Right atrium auricular region (tissue), 2 donors: ENCODE data around the gene SUN2. TPM values are rescaled to one million over a fixed set of nuclear protein-coding genes. Genes with fewer than 3 reads are reported as not detected.
A peak's percentile ranks its signal among the peaks of the same experiment; 100 is the strongest.
"Not testable (repeated sequence)": the region's sequence is repeated elsewhere in the genome, so short reads cannot be mapped to it uniquely, and the experiment has no call there.

Experiments
- DNase-seq: peaks from one replicate; pipeline ENCODE4 v3.0.0-alpha.2; 2019; ENCODE audit warnings: low spot score
- H3K27ac ChIP-seq, 2 donors: fragments of 200-600 bp; sonication (generic); 1 replicate in 1 of 2; 2 replicates in 1 of 2; pipeline ENCODE4 v1.5.1; 2016 to 2019
- H3K27me3 ChIP-seq, 2 donors: fragments of 200-600 bp; sonication (generic); one replicate each; pipeline versions ENCODE4 v1.5.1 to v1.6.0; 2017 to 2019
- H3K36me3 ChIP-seq: fragments of 200-600 bp; sonication (generic); one replicate; pipeline ENCODE4 v1.5.1; 2016
- H3K4me1 ChIP-seq, 2 donors: fragments of 200-600 bp; sonication (generic); one replicate each; pipeline versions ENCODE4 v1.5.1 to v1.6.0; 2017 to 2019
- H3K4me3 ChIP-seq, 2 donors: fragments of 200-600 bp; sonication (generic); 1 replicate in 1 of 2; 2 replicates in 1 of 2; pipeline ENCODE4 v1.5.1; 2017 to 2019; ENCODE audit warnings: mild to moderate bottlenecking in 1 of 2, moderate library complexity in 1 of 2
- H3K9me3 ChIP-seq, 2 donors: fragments of 200-600 bp; sonication (generic); one replicate each; pipeline ENCODE4 v1.5.1; 2019
- total RNA-seq, 2 donors: library from RNA; depleted of rRNA; stranded (reverse); fragments of >200 nt; gene quantifications; one replicate each; pipeline ENCODE4 v1.1.0, GENCODE V29; 2016
- TF ChIP-seq, protein P1 (sequence below), 2 donors: fragments of 200-600 bp; sonication (generic); IDR thresholded peaks; one replicate each; pipeline ENCODE4 v1.5.1; 2019; ENCODE audit warnings: antibody characterized with exemption in 2 of 2

Gene SUN2, protein sequence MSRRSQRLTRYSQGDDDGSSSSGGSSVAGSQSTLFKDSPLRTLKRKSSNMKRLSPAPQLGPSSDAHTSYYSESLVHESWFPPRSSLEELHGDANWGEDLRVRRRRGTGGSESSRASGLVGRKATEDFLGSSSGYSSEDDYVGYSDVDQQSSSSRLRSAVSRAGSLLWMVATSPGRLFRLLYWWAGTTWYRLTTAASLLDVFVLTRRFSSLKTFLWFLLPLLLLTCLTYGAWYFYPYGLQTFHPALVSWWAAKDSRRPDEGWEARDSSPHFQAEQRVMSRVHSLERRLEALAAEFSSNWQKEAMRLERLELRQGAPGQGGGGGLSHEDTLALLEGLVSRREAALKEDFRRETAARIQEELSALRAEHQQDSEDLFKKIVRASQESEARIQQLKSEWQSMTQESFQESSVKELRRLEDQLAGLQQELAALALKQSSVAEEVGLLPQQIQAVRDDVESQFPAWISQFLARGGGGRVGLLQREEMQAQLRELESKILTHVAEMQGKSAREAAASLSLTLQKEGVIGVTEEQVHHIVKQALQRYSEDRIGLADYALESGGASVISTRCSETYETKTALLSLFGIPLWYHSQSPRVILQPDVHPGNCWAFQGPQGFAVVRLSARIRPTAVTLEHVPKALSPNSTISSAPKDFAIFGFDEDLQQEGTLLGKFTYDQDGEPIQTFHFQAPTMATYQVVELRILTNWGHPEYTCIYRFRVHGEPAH
- 100 to 1,000 TPM; 155 to 252 TPM for total RNA-seq

DNA sequence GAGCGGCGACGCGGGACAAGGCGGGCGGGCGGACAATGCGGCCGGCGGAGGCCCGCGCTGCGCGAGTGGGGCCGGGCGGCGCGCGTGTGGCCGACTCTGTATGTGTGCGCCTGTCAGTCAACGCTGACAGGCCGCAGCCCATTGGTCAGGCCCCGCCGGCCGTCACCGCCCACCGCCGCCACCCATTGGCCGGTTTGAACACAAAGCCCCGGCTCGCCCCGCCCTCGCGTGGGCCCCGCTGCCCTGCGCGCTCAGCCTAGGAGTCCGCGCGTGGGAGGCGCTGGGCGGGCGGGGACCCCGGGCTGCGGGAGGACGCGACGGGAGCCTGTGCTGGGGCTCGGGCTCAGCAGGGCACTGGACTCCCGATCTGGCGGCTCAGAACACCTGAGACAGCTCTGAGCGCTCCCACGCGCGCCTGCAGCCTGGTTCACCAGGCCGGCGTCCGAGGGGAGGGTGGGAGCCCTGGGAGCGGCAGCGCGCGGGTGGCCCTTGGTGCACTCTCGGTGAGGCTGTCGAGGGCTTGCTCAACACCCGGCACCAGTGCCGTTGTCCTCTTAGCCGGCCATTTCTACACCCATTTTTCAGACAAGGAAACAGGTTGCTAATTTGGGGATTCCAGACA lies at the start of gene SUN2:
TSS of gene SUN2 (minus strand) at position 88 of the 622 bp plus-strand sequence. CDS start 3,370 bp downstream, outside the sequence.
- Histone ChIP-seq H3K36me3 (peaks cover 16% of the 10 kb centered on the region), H3K27ac (peak within 1 kb of the TSS; percentile 95 to 98), H3K4me1 (peaks cover 0 to 49% of the 10 kb centered on the region in 2 donors)

DNA sequence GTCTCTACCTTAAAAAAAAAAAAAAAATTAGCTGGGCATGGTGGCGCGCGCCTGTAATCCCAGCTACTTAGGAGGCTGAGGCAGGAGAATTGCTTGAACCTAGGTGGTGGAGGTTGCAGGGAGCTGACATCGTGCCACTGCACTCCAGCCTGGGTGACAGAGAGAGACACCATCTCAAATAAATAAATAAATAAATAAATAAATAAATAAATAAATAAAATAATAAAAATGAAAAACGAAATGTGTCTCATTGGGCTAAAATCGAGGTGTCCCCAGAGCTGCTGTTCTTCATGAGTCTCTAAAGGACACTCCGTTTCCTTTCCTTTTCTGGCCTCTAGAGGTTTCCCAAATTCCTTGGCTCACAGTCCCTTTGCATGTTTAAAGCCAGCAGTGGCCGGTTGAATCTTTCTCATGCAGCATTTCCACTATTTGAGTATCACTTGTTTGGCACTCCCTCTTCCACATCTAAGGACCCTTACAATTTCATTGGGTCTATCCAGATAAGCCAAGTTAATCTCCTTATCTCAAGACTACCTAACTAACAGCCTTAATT lies 49.3 kb upstream of the SUN2 start:
- TF ChIP-seq, protein P1, sequence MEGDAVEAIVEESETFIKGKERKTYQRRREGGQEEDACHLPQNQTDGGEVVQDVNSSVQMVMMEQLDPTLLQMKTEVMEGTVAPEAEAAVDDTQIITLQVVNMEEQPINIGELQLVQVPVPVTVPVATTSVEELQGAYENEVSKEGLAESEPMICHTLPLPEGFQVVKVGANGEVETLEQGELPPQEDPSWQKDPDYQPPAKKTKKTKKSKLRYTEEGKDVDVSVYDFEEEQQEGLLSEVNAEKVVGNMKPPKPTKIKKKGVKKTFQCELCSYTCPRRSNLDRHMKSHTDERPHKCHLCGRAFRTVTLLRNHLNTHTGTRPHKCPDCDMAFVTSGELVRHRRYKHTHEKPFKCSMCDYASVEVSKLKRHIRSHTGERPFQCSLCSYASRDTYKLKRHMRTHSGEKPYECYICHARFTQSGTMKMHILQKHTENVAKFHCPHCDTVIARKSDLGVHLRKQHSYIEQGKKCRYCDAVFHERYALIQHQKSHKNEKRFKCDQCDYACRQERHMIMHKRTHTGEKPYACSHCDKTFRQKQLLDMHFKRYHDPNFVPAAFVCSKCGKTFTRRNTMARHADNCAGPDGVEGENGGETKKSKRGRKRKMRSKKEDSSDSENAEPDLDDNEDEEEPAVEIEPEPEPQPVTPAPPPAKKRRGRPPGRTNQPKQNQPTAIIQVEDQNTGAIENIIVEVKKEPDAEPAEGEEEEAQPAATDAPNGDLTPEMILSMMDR (IDR thresholded peaks at IDR 0.05) = peak in 1 of 2 donors; percentile 12
- H3K9me3 ChIP-seq, DNase-seq, H3K4me3 ChIP-seq, H3K4me1 ChIP-seq, H3K36me3 ChIP-seq, H3K27me3 ChIP-seq, H3K27ac ChIP-seq: not testable (repeated sequence)

More for the DNA sequence above, at the start of gene SUN2:
- Histone ChIP-seq H3K9me3 (no peaks in the 10 kb centered on the region), H3K4me3 (peak within 1 kb of the TSS; percentile 54 to 64), H3K27me3 (no peaks in the 10 kb centered on the region)
- DNase-seq = peak; percentile 97
- TF ChIP-seq, protein P1 (IDR thresholded peaks at IDR 0.05) = no peak

DNA sequence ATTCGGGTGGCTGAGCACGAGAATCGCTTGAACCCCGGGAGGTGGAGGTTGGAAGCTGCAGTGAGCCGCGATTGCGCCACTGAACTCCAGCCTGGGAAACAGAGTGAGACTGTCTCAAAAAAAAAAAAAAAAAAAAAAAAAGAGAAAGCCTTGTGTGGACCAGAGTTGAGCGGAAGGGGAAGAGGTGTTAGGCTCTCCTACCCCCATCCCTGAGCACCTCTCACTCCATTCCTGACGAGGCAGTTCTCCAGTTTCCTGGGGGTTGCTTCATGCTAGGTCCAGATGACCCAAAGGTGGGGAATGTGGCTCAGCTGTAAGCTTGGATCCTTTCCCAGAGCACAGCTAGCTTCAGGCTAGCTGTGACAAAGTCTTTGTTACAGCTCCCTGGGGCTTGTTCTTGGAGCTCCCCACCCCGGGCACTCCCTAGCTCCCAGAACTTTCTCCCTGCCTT lies 46.9 kb upstream of the SUN2 start:
- Histone ChIP-seq H3K4me1 (no peaks in the 10 kb centered on the region), H3K27ac (peak overlapping the region in 1 of 2 donors; percentile 47), H3K4me3 (no peak overlapping the region), H3K9me3 (no peaks in the 10 kb centered on the region), H3K27me3 (no peaks in the 10 kb centered on the region), H3K36me3 (no peaks in the 10 kb centered on the region)
- DNase-seq = peak; percentile 83
- TF ChIP-seq, protein P1 (IDR thresholded peaks at IDR 0.05) = no peak

DNA sequence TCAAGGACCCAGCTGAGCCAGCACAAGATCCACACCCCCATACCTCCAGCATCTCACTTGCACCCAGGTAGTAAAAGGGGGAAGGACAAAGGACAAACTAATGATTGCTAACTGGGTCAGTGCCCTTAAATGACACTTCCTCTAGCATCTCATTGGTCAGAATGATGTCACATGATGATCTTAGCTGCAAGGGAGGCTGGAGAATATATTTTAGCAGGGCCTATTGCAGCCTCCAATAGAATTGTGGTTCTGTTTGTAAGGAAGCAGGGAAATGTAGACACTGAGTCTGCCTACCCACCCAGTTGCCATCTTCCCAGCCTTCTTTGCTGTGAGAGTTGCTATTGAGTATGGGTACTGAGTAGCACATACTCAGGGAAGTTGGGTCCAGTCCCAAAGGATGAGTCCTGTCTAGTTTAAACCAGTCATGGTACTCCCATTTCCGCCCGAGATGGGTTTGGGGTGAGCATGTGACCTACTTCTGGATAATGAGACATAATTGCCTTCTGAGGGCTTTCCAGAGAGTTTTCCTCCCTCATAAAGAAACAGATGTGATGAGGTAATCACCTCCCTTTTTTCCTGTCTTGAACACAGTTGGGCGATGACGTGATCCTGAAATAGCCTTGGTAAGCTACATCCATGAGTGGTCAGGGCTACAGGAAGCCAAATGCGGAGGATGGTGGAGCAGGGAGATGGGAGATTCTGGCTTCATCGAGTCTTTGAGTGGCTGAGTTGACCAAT lies 43.6 kb upstream of the SUN2 start:
- TF ChIP-seq, protein P1 (IDR thresholded peaks at IDR 0.05) = no peak
- no peak for DNase-seq
- no peak overlapping the region for H3K4me3 ChIP-seq
- H3K27ac ChIP-seq = no peak overlapping the region
- no peaks in the 10 kb centered on the region for H3K27me3 ChIP-seq
- H3K36me3 ChIP-seq = no peaks in the 10 kb centered on the region
- peaks cover 0 to 3% of the 10 kb centered on the region in 2 donors for H3K4me1 ChIP-seq
- H3K9me3 ChIP-seq = no peaks in the 10 kb centered on the region

DNA sequence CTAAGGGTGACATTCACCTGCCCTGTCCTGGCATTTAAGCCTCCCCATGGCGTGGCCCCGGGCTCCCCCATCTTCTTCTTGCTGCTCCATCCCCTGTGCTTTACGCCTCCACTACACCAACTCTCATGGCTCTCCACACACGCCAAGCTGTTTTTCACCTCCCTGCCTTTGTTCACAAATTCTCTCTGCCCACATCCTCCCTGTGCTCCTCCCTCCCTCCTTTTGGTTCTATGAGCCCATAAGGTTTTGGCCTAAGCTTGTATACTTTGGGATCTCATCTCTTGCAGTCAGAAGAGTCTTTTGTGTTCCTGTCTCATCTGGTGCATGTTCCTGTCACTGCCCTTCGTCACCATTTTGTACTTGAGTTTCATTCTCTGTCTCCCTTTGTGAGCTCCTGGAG lies 42.7 kb upstream of the SUN2 start:
- Histone ChIP-seq H3K27me3 (no peaks in the 10 kb centered on the region), H3K27ac (no peak overlapping the region), H3K36me3 (no peaks in the 10 kb centered on the region), H3K4me1 (peaks cover 0 to 8% of the 10 kb centered on the region in 2 donors), H3K4me3 (no peak overlapping the region), H3K9me3 (no peaks in the 10 kb centered on the region)
- TF ChIP-seq, protein P1 (IDR thresholded peaks at IDR 0.05) = no peak
- no peak for DNase-seq
